H9 (cell line): ENCODE data around the gene HLF. TPM values are rescaled to one million over a fixed set of nuclear protein-coding genes. Genes with fewer than 3 reads are reported as not detected.

ENCODE experiments used
- DNase-seq: peaks from one replicate; pipeline ENCODE4 v3.0.0-alpha.2; 2017
- H2AFZ ChIP-seq: one replicate; pipeline ENCODE4 v1.6.1; 2013; ENCODE audit warnings: mild to moderate bottlenecking, low read length, control low read depth, moderate library complexity
- H2AK5ac ChIP-seq: 2 replicates; pipeline ENCODE4 v1.6.1; 2013; ENCODE audit warnings: low read length, control low read depth, mixed read lengths; ENCODE audit not compliant: insufficient read length
- H2BK120ac ChIP-seq: one replicate; pipeline ENCODE4 v1.6.1; 2013; ENCODE audit warnings: low read depth, mild to moderate bottlenecking, low read length, control low read depth, inconsistent platforms; ENCODE audit not compliant: poor library complexity, severe bottlenecking
- H2BK12ac ChIP-seq: 2 replicates; pipeline ENCODE4 v1.6.1; 2013; ENCODE audit warnings: low read length, control low read depth, mixed read lengths, low read depth; ENCODE audit not compliant: insufficient read length
- H2BK15ac ChIP-seq: 2 replicates; pipeline ENCODE4 v1.6.1; 2013; ENCODE audit warnings: low read depth, low read length, control low read depth
- H2BK20ac ChIP-seq: one replicate; pipeline ENCODE4 v1.6.1; 2013; ENCODE audit warnings: low read depth, mild to moderate bottlenecking, low read length, control low read depth, inconsistent platforms; ENCODE audit not compliant: poor library complexity, severe bottlenecking
- H2BK5ac ChIP-seq: 2 replicates; pipeline ENCODE4 v1.6.1; 2013; ENCODE audit warnings: low read length, control low read depth, mixed read lengths; ENCODE audit not compliant: insufficient read length
- H3K14ac ChIP-seq: 2 replicates; pipeline ENCODE4 v1.6.1; 2013; ENCODE audit warnings: low read length, control low read depth; ENCODE audit not compliant: insufficient read depth
- H3K18ac ChIP-seq: 2 replicates; pipeline ENCODE4 v1.6.1; 2013; ENCODE audit warnings: low read depth, mild to moderate bottlenecking, mixed read lengths, low read length, control low read depth; ENCODE audit not compliant: insufficient read length
- H3K23ac ChIP-seq: 2 replicates; pipeline ENCODE4 v1.6.1; 2013; ENCODE audit warnings: low read length, control low read depth, mixed read lengths, low read depth; ENCODE audit not compliant: insufficient read length
- H3K23me2 ChIP-seq: 2 replicates; pipeline ENCODE4 v1.6.1; 2013; ENCODE audit warnings: low read depth, mild to moderate bottlenecking, mixed read lengths, low read length, control low read depth; ENCODE audit not compliant: insufficient read length, poor library complexity, severe bottlenecking
- H3K27ac ChIP-seq: 2 replicates; pipeline ENCODE4 v1.5.1; 2013; ENCODE audit warnings: low read length, control low read depth, mixed read lengths, low read depth; ENCODE audit not compliant: insufficient read length
- H3K27me3 ChIP-seq: 2 replicates; pipeline ENCODE4 v1.6.1; 2013; ENCODE audit warnings: low read length, control low read depth, inconsistent platforms; ENCODE audit not compliant: insufficient read depth
- H3K4ac ChIP-seq: 2 replicates; pipeline ENCODE4 v1.6.1; 2013; ENCODE audit warnings: low read depth, mild to moderate bottlenecking, control low read depth, inconsistent platforms, low read length, moderate library complexity
- H3K4me1 ChIP-seq: 2 replicates; pipeline ENCODE4 v1.6.1; 2013; ENCODE audit warnings: low read length, control low read depth, inconsistent platforms; ENCODE audit not compliant: insufficient read depth
- H3K4me2 ChIP-seq: 2 replicates; pipeline ENCODE4 v1.6.1; 2013; ENCODE audit warnings: low read length, control low read depth, mixed read lengths; ENCODE audit not compliant: insufficient read length, insufficient read depth
- H3K56ac ChIP-seq: 2 replicates; pipeline ENCODE4 v1.6.1; 2013; ENCODE audit warnings: low read depth, mild to moderate bottlenecking, mixed read lengths, low read length, control low read depth; ENCODE audit not compliant: insufficient read length
- H3K79me1 ChIP-seq: 2 replicates; pipeline ENCODE4 v1.6.1; 2013; ENCODE audit warnings: low read depth, mild to moderate bottlenecking, moderate library complexity, low read length, control low read depth, inconsistent platforms; ENCODE audit not compliant: insufficient read depth, poor library complexity, severe bottlenecking
- H3K79me2 ChIP-seq: 2 replicates; pipeline ENCODE4 v1.6.1; 2013; ENCODE audit warnings: low read length, control low read depth, inconsistent platforms; ENCODE audit not compliant: insufficient read depth
- H3K9ac ChIP-seq: 2 replicates; pipeline ENCODE4 v1.6.1; 2013; ENCODE audit warnings: low read length, control low read depth, mixed read lengths; ENCODE audit not compliant: insufficient read length; ENCODE audit errors: extremely low read depth
- H3K9me3 ChIP-seq: one replicate; pipeline ENCODE4 v1.6.1; 2013; ENCODE audit warnings: low read depth, low read length, inconsistent platforms; ENCODE audit not compliant: control insufficient read depth
- H3T11ph ChIP-seq: one replicate; pipeline ENCODE4 v1.6.1; 2013; ENCODE audit warnings: mild to moderate bottlenecking, low read length, control low read depth, inconsistent platforms
- H4K20me1 ChIP-seq: one replicate; pipeline ENCODE4 v1.6.1; 2013; ENCODE audit not compliant: control insufficient read depth, insufficient read length, insufficient read depth
- H4K5ac ChIP-seq: 2 replicates; pipeline ENCODE4 v1.6.1; 2013; ENCODE audit warnings: low read depth, mild to moderate bottlenecking, mixed read lengths, low read length, control low read depth; ENCODE audit not compliant: insufficient read length
- H4K8ac ChIP-seq: replicated peaks from 2 replicates; pipeline ENCODE4 v1.6.1; 2013; ENCODE audit warnings: low read length, control low read depth, mixed read lengths, low read depth; ENCODE audit not compliant: insufficient read length
- H4K91ac ChIP-seq: 2 replicates; pipeline ENCODE4 v1.6.1; 2013; ENCODE audit warnings: low read depth, mild to moderate bottlenecking, moderate library complexity, mixed read lengths, low read length, control low read depth; ENCODE audit not compliant: insufficient read length
- H3K27ac Mint-ChIP-seq, 3 experiments: 2 replicates in 2 of 3; 3 replicates in 1 of 3; pipeline ENCODE4 v1.8.0; 2020 to 2021; ENCODE audit warnings: mixed read lengths in 3 of 3, mild to moderate bottlenecking in 1 of 3, moderate library complexity in 1 of 3
- H3K27me3 Mint-ChIP-seq: 2 replicates; pipeline ENCODE4 v1.8.0; 2021; ENCODE audit warnings: low read depth, mild to moderate bottlenecking, moderate library complexity, mixed read lengths
- H3K36me3 Mint-ChIP-seq, 3 experiments: 2 replicates in 2 of 3; 3 replicates in 1 of 3; pipeline ENCODE4 v1.8.0; 2020 to 2021; ENCODE audit warnings: low read depth in 3 of 3, mixed read lengths in 3 of 3; ENCODE audit not compliant: insufficient read depth in 1 of 3
- H3K4me1 Mint-ChIP-seq, 2 experiments: 2 replicates each; pipeline ENCODE4 v1.8.0; 2020; ENCODE audit warnings: mixed read lengths in 2 of 2
- H3K4me3 Mint-ChIP-seq, 2 experiments: 2 replicates in 1 of 2; 3 replicates in 1 of 2; pipeline ENCODE4 v1.8.0; 2020 to 2021; ENCODE audit warnings: mild to moderate bottlenecking in 2 of 2, mixed read lengths in 2 of 2, moderate library complexity in 1 of 2
- H3K9me3 Mint-ChIP-seq, 2 experiments: 2 replicates in 1 of 2; 3 replicates in 1 of 2; pipeline ENCODE4 v1.8.0; 2020; ENCODE audit warnings: mild to moderate bottlenecking in 2 of 2, mixed read lengths in 2 of 2, moderate library complexity in 1 of 2
- WGBS: extraction: QIAGEN DNeasy Blood & Tissue Kit; methylation state at CpG from one replicate; pipeline ENCODE4 v1.1.7; 2013; ENCODE audit warnings: missing lambda C conversion rate, low lambda C conversion rate, mixed read lengths; ENCODE audit not compliant: insufficient read length; ENCODE audit errors: extremely low coverage; 5-methylcytosine and 5-hydroxymethylcytosine counted together
- total RNA-seq: library from RNA; stranded (reverse); gene quantifications from 2 replicates; pipeline ENCODE4 v1.2.1, GENCODE V29; 2021
- TF ChIP-seq, protein P1 (sequence below): fragments of 200-600 bp; sonication (generic); conservative IDR thresholded peaks from 3 replicates; pipeline ENCODE4 v1.8.0; 2021; ENCODE audit warnings: antibody characterized with exemption, mild to moderate bottlenecking

Gene HLF
- total RNA-seq, 1 experiment from 2014 or later, result 0.17 TPM

DNA sequence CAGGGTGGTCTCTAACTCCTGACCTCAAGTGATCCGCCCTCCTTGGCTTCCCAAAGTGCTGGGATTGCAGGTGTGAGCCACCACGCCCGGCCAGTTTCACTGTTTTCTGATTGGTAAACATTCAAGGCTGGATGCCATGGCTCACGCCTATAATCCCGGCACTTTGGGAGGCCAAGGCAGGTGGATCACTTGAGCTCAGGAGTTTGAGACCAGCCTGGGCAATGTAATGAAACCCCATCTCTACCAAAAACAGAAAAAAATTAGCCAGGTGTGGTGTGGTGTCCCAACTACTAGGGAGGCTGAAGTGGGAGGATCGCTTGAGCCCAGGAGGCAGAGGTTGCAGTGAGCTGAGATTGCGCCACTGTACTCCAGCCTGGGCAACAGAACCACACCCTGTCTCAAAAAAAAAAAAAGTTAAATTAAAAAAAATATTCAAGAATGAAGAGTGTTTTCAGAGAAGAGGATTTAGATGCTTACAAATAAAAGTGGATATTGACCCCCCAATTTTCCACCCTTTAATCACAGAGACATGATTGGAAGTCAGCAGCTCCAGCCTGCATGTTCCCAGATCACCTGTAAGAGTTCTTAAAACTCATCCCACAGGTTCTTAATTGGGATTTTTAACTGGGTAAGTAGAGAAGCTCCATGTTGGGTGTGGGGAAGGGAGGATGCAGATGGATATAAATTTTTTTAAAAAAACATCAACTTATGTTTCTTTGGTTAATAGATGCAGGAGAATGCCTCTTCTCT, 23.8 kb downstream of the HLF start:
- Histone ChIP-seq H2BK5ac (no peak overlapping the region), H4K5ac (no peak overlapping the region), H2BK12ac (no peak overlapping the region), H2AFZ (no peak overlapping the region), H3K9me3 (no peaks in the 10 kb centered on the region), H2BK20ac (no peak overlapping the region), H3K4me2 (no peak overlapping the region), H3K23ac (no peak overlapping the region), H3K4ac (no peak overlapping the region), H3K27me3 (no peaks in the 10 kb centered on the region), H3K18ac (no peak overlapping the region), H3K14ac (no peak overlapping the region), H3K79me1 (no peaks in the 10 kb centered on the region), H3K56ac (no peak overlapping the region), H2BK120ac (no peak overlapping the region), H3K79me2 (no peaks in the 10 kb centered on the region), H3K4me1 (no peaks in the 10 kb centered on the region), H3T11ph (no peak overlapping the region), H3K27ac (no peak overlapping the region), H4K20me1 (no peaks in the 10 kb centered on the region), H3K23me2 (no peaks in the 10 kb centered on the region), H4K91ac (no peak overlapping the region), H2BK15ac (no peak overlapping the region), H3K9ac (no peak overlapping the region), H4K8ac (no peak overlapping the region), H2AK5ac (no peak overlapping the region)
- no CpG with 5 or more reads among the region's 7 CpGs for WGBS
- DNase-seq, result no peak
- no peaks in the 10 kb centered on the region for H3K27me3 Mint-ChIP-seq
- H3K9me3 Mint-ChIP-seq, result peaks cover 0 to 3% of the 10 kb centered on the region in 2 experiments; a peak in 1 of 5 replicates
- TF ChIP-seq, protein P1, sequence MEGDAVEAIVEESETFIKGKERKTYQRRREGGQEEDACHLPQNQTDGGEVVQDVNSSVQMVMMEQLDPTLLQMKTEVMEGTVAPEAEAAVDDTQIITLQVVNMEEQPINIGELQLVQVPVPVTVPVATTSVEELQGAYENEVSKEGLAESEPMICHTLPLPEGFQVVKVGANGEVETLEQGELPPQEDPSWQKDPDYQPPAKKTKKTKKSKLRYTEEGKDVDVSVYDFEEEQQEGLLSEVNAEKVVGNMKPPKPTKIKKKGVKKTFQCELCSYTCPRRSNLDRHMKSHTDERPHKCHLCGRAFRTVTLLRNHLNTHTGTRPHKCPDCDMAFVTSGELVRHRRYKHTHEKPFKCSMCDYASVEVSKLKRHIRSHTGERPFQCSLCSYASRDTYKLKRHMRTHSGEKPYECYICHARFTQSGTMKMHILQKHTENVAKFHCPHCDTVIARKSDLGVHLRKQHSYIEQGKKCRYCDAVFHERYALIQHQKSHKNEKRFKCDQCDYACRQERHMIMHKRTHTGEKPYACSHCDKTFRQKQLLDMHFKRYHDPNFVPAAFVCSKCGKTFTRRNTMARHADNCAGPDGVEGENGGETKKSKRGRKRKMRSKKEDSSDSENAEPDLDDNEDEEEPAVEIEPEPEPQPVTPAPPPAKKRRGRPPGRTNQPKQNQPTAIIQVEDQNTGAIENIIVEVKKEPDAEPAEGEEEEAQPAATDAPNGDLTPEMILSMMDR, result no peak
- H3K27ac Mint-ChIP-seq, result no peak overlapping the region
- no peaks in the 10 kb centered on the region for H3K36me3 Mint-ChIP-seq
- H3K4me3 Mint-ChIP-seq, result no peak overlapping the region
- peaks cover 2 to 5% of the 10 kb centered on the region in 2 experiments; a peak in 2 of 4 replicates for H3K4me1 Mint-ChIP-seq
